ENCODE data around the gene MEF2A.

The MEF2A gene

DNA sequence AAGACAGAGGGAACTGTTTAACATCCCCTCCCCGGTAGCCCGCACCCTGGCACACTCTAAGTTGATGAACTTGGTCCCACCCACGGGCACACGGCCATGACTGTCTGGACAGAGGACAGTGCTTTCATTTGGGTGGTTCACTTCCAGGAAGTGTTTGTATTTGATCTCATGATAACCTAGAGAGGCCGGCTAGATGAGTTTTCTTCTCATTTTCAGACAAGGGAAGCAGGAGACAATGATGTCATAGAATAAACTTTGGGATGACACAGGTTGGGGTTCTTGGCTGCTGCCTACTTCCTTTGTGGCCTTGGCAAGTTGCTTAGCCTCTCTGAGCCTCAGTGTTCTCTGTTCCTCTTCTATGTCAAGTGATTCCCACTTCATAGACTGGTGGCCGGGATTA lies 183.6 kb downstream of the MEF2A start:
- H3K27ac ChIP-seq, result peak overlapping the region; percentile 37
- no peak for TF ChIP-seq ZFX (IDR thresholded peaks at IDR 0.05)
- TF ChIP-seq, protein P1, sequence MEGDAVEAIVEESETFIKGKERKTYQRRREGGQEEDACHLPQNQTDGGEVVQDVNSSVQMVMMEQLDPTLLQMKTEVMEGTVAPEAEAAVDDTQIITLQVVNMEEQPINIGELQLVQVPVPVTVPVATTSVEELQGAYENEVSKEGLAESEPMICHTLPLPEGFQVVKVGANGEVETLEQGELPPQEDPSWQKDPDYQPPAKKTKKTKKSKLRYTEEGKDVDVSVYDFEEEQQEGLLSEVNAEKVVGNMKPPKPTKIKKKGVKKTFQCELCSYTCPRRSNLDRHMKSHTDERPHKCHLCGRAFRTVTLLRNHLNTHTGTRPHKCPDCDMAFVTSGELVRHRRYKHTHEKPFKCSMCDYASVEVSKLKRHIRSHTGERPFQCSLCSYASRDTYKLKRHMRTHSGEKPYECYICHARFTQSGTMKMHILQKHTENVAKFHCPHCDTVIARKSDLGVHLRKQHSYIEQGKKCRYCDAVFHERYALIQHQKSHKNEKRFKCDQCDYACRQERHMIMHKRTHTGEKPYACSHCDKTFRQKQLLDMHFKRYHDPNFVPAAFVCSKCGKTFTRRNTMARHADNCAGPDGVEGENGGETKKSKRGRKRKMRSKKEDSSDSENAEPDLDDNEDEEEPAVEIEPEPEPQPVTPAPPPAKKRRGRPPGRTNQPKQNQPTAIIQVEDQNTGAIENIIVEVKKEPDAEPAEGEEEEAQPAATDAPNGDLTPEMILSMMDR (conservative IDR thresholded peaks at IDR 0.05), result no peak

DNA sequence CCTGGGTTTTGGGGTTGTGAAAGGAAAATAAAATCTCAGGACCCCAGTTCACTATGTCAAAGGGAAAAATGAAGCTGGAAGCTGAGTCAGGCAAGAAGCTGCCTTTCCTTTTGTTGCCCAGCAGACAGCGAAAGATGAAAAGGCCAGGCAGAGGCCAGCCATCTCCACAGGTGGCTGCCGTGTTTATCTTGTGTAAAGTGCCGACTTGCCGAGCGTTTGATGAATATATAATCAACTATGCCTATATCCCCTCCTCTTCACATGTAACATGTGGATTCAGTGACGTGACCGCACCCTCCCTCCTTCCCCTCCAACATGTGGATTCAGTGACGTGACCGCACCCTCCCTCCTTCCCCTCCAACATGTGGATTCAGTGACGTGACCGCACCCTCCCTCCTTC lies 184.5 kb downstream of the MEF2A start:
- peak overlapping the region; percentile 37; the same call in 1 of the 2 replicates for H3K27ac ChIP-seq

DNA sequence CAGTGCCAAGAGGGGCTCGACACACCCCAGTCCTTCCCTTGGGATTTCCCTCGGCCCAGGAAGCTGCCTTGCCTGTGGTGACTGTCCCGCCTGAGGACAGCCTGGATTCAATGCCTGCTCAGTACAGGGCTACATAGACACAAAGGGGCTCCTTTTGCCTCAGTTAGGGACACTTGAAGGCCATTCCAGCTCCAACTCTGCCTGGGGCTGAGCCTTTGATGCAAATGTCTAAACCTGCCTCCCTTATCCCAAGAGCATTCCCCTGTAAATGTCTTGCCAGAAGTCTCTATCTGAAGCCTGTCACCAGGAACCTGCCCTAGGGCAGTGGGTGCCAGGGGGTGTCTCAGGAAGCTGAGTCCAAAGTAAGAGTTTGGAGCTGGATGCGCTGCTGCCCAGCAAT lies 186.8 kb downstream of the MEF2A start:
- TF ChIP-seq, protein P1 (conservative IDR thresholded peaks at IDR 0.05), result no peak
- no peak for TF ChIP-seq ZFX (IDR thresholded peaks at IDR 0.05)

DNA sequence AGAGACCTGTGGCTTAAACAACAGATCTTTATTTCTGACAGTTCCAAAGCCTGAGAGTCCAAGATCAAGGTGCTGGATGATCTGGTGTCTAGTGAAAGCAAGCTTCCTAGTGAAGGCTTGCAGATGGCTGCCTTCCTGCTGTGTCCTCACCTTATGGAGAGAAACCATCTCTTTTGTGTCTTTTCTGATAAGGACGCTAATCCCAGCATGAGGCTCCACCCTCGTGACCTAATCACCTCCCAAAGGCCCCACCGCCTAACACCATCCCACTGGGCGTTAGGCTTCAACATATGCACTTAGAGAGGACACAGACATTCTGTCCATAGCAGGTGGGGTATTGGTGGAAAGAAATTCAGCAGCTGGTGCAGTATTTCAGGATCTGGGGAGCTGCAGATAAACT lies 187.3 kb downstream of the MEF2A start:
- H3K27ac ChIP-seq, result no peak overlapping the region
- TF ChIP-seq ZFX (IDR thresholded peaks at IDR 0.05), result no peak
- TF ChIP-seq, protein P1 (conservative IDR thresholded peaks at IDR 0.05), result no peak

More for the DNA sequence above, 186.8 kb downstream of the MEF2A start:
- H3K27ac ChIP-seq, result no peak overlapping the region

DNA sequence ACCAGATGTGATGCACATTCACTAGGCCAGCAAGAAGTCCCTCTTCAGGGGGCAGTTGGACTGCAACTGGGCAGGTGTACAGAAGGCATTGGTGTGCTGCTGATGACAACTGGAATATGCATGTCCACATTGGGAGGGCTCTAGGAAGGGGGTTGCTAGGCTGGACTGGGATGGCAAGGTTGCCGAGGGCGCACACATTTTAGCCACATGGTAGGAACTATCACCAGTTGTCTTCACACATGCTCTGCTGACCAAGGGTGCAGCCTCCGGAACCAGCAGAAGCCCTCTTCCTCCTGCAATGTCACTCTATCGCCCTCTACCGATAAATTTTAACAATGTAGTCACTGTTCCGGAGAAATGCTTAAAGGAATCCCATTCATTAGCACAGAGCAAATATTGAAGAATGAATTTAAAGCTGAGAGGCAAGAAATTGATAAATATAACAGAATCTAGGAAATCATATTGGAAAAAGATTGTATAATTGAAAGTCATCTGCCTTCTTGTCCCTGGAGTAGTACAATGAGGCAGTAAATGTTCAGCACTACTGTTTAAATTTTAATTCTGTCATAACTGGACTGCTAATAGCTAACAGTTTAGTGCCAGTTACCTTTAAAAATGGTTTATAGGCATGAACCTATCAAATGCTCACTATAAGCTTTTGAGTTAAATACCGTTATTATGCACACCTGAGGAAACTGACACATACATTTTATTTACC lies 190.1 kb downstream of the MEF2A start:
- no peak overlapping the region for H3K27ac ChIP-seq
- no peak for TF ChIP-seq ZFX (IDR thresholded peaks at IDR 0.05)
- TF ChIP-seq, protein P1 (conservative IDR thresholded peaks at IDR 0.05), result peak; percentile 97

DNA sequence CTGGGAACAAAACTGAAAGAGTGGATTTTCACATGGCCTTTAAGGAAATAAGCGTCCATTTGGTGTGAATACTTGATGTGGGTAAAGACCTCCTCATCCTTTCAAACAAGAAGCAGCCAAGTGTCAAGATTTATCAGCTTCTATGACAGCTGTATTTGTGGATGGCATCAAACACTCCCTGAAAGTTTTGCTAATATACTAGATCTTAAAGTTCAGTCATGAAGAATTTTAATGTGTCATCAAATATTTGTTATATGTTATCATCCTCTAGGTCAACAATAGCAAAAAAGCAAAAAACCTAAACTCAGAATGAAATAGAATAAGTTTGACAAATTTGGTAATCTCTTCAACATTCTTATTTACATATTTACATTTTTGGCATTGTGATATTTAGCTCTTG lies 196.5 kb downstream of the MEF2A start:
- H3K27ac ChIP-seq, result no peak overlapping the region
- TF ChIP-seq, protein P1 (conservative IDR thresholded peaks at IDR 0.05), result no peak
- no peak for TF ChIP-seq ZFX (IDR thresholded peaks at IDR 0.05)

DNA sequence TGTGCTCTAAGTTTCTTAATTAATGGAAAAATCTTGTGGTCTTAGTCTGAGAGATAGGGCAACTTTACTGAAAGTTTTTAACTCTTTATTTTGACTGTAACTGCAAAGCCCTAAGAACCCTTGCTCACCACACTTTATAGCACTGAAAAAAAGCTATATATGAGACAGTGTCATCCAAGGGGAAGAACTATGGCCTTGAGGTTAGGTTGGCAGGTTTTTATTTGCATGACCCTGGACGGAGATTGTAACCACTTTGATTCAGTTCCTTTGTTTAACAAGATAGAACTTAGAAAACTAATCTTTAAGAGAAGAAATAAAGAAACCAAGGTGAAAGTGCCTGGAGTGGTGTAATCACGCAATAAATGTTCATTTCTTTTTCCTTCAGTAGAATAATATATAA lies 198.0 kb downstream of the MEF2A start:
- no peak overlapping the region for H3K27ac ChIP-seq
- TF ChIP-seq, protein P1 (conservative IDR thresholded peaks at IDR 0.05), result no peak
- TF ChIP-seq ZFX (IDR thresholded peaks at IDR 0.05), result no peak

DNA sequence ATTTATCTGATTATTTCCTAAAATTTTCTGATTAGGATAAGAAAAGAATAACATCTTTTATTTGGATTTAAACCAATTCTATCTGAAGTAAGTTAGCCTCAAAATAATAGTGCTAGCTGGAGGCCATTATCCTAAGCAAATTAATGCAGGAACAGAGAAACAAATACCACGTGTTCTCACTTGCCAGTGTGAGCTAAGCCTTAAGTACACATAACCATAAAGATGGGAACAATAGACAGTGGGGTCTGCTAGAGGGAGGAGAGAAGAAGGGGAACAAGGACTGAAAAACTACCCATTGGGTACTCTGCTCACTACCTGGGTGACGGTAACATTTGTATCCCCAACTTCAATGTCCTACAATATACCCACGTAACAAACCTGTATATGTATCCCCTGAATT lies 198.7 kb downstream of the MEF2A start:
- TF ChIP-seq, protein P1 (conservative IDR thresholded peaks at IDR 0.05), result no peak
- no peak for TF ChIP-seq ZFX (IDR thresholded peaks at IDR 0.05)

More for the DNA sequence above, 198.7 kb downstream of the MEF2A start:
- no peak overlapping the region for H3K27ac ChIP-seq

Data from C4-2B (cell line).